ENCODE measurements around the gene CFAP65.
A peak's percentile ranks its signal among the peaks of the same experiment; 100 is the strongest.

The CFAP65 gene

GRCh38 chr2:218962859-218963492 is 78.3 kb downstream of the CFAP65 start:
- peak; percentile 52 for DNase-seq

- DNase-seq, result peak; percentile 46
Observed at GRCh38 chr2:218961651-218962570, 79.4 kb downstream of the CFAP65 start.

DNA sequence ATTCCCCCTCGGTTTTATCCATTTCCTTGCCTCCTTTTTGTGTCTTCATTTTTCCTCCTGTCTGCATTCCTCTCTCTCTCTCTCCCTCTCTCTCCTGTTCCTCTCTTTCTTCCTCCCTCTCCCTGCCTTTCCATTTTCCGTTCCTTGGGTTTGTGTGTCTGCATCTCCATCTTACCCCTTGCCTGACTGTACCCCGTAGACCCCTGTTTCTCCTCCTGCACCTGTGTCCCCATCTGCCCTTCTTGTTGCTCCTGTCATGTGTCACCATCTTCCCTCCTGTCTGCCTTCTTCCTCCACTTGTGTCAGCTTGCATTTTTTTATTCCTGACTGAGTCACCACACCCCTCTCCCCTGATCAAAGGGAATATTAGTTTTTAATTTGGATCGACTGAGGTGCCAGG is 80.1 kb downstream of the CFAP65 start:
- no peak for DNase-seq

DNA sequence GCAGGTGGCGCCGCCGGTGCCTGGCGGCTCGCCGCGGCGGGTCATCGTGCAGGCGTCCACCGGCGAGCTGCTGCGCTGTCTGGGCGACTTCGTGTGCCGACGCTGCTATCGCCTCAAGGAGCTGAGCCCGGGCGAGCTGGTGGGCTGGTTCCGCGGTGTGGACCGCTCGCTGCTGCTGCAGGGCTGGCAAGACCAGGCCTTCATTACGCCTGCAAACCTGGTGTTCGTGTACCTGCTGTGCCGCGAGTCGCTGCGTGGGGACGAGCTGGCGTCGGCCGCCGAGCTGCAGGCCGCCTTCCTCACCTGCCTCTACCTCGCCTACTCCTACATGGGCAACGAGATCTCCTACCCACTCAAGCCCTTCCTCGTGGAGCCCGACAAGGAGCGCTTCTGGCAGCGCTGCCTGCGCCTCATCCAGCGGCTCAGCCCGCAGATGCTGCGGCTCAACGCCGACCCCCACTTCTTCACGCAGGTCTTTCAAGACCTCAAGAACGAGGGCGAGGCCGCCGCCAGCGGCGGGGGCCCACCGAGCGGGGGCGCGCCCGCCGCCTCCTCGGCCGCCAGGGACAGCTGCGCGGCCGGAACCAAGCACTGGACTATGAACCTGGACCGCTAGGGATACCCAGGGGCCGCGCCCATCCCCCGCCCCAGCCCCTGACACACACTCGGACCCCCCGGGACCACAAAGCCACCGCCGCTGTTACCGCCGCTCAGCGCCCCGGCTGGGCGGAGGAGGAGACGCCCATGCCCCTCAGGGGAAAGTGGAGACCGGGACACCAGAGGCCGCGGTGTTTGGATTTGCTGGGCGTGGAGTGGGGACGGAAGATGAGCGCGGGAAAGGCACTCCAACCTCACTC is 80.8 kb downstream of the CFAP65 start:
- peak; percentile 56 for DNase-seq

DNA sequence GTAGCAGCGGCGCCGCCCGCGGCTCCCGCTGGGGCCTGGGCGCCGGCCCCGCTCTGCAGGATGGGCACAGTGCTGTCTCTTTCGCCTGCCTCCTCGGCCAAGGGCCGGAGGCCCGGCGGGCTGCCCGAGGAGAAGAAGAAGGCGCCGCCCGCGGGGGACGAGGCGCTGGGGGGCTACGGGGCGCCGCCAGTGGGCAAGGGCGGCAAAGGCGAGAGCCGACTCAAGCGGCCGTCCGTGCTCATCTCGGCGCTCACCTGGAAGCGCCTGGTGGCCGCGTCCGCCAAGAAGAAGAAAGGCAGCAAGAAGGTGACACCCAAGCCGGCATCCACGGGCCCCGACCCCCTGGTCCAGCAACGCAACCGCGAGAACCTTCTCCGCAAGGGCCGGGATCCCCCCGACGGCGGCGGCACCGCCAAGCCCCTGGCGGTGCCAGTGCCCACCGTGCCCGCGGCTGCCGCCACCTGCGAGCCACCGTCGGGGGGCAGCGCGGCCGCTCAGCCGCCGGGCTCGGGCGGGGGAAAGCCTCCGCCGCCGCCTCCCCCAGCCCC is 81.5 kb downstream of the CFAP65 start:
- no peak for DNase-seq

DNA sequence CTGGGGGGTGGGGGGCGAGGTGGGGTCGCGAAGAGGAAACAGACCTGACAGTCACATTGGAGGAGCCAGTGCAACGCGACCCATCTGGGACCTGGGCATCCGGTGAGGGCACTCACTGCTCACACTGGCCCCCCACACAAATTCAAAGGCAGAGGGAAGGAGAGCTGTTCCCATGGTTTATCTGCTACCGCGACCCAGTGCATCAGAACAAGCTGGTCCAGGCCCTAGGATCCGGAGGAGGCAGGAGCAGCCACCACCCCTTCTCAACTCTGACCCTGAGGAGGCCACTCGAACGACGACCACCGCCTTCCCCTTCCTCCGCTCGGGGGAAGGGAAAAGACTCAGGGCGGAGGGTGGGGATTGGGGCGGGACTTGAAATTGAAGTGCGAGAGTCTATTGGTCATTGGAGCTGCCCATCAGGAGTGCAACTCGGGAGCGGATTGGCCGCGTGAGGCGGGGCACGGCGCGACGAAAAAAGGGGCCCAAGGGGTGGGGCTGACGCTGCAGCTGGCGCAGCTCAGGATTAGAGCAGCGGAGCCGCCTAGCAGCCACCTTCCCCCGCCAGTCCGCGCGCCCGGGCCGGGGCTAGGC is 82.1 kb downstream of the CFAP65 start, which contains the start of gene CDK5R2:
TSS of gene CDK5R2 (plus strand) at position 526 of the 591 bp plus-strand sequence. CDS start 155 bp downstream, outside the sequence.
- peak; percentile 100 for DNase-seq

DNA sequence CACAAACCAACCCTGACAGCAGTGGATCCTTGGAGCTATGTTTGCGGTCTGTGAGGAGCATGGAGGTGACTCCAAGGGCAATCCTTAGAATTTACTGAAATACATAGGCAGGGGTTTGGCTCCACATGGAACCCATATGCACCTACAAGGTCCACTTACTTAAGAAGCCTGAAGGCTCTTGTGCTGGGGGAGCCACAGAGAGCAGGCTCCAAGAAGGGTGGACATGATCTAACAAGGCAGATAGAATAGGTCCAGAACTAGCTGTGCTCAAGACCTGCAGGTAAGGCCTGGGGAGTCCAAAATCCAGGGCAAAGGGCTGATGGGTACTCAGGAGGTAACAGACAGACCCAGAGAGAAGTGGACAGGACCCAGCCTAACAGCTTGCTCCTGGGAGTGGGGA is 83.0 kb downstream of the CFAP65 start:
- no peak for DNase-seq

- no peak for DNase-seq
Observed at GRCh38 chr2:218957671-218958070, 83.6 kb downstream of the CFAP65 start.

DNA sequence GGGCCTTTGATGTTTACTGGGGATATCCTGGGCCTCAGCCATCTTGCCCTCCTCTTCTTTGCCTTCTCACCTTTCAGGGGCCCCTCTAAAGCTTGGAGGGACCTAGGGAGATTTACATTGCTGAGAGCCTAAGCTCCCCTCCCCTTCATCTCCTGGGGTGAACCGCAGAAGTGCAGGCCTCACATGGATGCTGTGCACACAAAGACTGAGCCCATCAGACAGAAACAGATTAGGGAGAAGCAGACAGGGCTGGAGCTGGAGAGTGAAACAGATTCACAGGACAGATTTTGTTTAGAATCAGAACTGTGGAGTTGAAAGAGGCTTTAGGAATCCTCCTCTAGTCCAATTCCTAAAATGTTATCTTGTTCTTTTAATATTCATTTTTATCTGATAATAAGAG is 85.3 kb downstream of the CFAP65 start:
- DNase-seq, result no peak

DNA sequence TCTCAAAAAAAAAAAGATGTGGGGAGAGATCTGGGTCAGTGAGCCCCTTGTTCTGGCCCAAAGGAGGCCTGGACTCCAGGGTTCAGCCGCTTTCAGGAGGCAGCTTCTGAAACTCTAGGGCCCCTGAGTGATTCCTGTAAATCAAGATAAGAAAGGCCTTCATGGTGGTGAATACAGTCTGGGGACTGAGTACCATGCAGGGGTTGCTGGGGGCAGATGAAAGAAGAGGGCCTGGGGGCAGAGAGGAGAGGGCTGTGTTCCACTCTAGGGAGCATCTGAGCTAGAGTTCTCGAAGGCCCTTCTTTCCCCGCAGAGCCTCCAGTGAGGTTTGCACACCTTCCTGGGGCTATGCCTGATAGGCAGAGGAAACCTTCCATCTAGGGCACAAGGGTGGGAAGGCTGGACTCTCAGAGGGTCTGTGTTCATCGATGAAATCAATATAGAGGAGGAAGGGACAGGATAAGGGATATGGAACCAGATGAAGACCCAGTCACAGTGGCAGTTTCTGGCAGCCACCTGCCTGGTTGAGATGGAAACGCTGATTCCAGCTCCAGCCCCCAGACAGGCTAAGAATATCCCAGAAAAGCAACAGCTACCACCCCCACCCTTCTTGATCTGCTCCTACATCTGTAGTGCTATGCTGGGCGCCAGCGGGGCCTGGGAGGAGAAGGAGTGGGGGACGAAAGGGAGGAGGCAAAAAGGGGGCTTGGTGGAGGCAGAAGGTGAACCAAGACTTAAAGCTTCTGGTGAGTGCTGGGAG is 86.6 kb downstream of the CFAP65 start:
- no peak for DNase-seq

DNA sequence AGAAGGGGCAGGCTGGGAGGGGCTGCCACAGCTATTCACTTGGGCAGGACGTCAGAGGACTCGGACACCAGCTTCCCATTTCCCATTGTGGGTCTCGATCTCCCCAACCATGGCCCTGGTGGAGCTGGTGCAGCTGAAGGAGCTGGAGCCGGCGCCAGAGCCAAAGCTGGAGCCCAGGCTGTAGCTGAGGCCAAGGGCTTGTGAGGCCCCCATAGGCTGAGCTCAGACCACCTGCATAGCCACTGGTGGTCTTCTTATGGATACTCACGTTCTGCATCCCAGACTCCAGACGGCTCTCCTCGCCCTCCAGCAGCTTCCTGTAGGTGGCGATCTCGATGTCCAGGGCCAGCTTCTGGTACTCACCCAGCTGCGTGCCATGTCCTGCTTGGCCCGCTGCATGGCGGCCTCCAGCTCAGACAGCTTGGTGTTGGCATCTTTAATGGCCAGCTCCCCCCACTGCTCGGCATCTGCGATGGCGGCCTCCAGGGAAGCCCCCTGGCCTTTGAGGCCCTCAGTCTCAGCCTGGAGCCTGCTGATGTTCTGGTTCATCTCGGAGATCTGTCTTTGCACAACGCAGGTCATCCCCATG is 87.9 kb downstream of the CFAP65 start:
- no peak for DNase-seq

Data from 8988T (cell line).